ENCODE results near the gene NTSR2. TPM values are rescaled to one million over a fixed set of nuclear protein-coding genes. Genes with fewer than 3 reads are reported as not detected.

NTSR2 gene
- total and polyA plus RNA-seq, 2 of the 8 experiments (the other 6 are each of a cell fraction or from before 2014, with no cell fraction given), result 0.05 TPM; not detected in 1

DNA sequence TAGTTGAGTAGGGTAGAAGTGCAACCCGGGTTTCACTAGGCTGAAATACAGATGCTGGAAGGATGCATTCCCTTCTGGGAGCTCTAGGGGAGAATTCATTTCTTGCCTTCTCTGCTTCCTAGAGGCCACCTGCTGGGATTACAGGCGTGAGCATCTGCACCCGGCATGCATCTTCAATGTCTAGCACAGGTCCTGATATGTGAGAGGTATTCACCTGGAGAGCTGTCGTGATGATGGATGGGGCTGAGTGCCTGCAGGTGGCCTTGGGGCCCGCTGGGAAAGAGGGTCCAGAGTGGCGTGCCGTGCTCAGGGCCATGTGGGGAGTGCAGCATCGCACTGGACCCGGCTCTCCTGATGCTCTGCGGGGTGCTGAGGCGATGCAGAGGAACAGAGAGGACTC lies 6.6 kb upstream of the NTSR2 start:
- Histone ChIP-seq H3K4me2 (ENCODE audit: insufficient read depth in 1 of 2, low read depth in 2 of 2, low read length in 2 of 2) (no peak overlapping the region; a peak in 1 of 4 replicates), H2BK12ac (ENCODE audit: low read depth, low read length) (peak overlapping the region; percentile 39; the same call in 1 of the 2 replicates)
- CTCF ChIA-PET (ENCODE audit: partially characterized antibody), result interaction anchor here (1.0 to 3.4 kb wide), 4 partner anchors 11 to 98 kb away, joined by 3 to 16 read pairs (median 8); no protein-coding TSS in a partner anchor

More for the DNA sequence above, 6.6 kb upstream of the NTSR2 start:
- H2AFZ ChIP-seq (ENCODE audit: low read length), result no peak overlapping the region
- 85% methylated on average over 11 of the region's 11 CpGs; no CpG with 5 or more reads in 1 of the 2 experiments for WGBS, 2 experiments (ENCODE audit: extremely low coverage in 1 of 2, insufficient coverage in 1 of 2, insufficient read length in 1 of 2, insufficient replicate concordance in 2 of 2, low coverage in 1 of 2, low lambda C conversion rate in 2 of 2, missing lambda C conversion rate in 1 of 2)
- H3K4me3 ChIP-seq (ENCODE audit: extremely low read depth in 1 of 4, insufficient read depth in 2 of 4, low read depth in 3 of 4, low read length in 4 of 4), result no peak overlapping the region
- H4K20me1 ChIP-seq (replicated peaks in 1 of 2; ENCODE audit: control insufficient read depth in 1 of 2, insufficient read depth in 2 of 2, low read length in 2 of 2), result no peaks in the 10 kb centered on the region
- H3K79me2 ChIP-seq (ENCODE audit: control insufficient read depth in 1 of 2, insufficient read depth in 2 of 2, low read length in 2 of 2), result no peaks in the 10 kb centered on the region
- no peak overlapping the region for H3K56ac ChIP-seq (replicated peaks; ENCODE audit: insufficient read length, low read depth, low read length)
- H2BK20ac ChIP-seq (ENCODE audit: low read length), result no peak overlapping the region
- no peaks in the 10 kb centered on the region for H3K36me3 ChIP-seq (ENCODE audit: control insufficient read depth in 2 of 4, insufficient read depth in 4 of 4, low read length in 3 of 4)
- H3K79me1 ChIP-seq (ENCODE audit: low read depth, low read length), result no peaks in the 10 kb centered on the region
- TF ChIP-seq TEAD4 (IDR thresholded peaks at IDR 0.05; ENCODE audit: low read depth, low read length) (no peak), YY1 (IDR thresholded peaks at IDR 0.05; ENCODE audit: low read depth, low read length) (no peak), CBX5 (IDR thresholded peaks at IDR 0.05; ENCODE audit: low read depth, low read length) (no peak)
- peaks cover 3 to 14% (median 9%) of the 10 kb centered on the region in 4 experiments; a peak in 6 of 7 replicates for H3K4me1 ChIP-seq (replicated peaks in 1 of 4; ENCODE audit: control insufficient read depth in 3 of 4, insufficient read depth in 4 of 4, low read length in 3 of 4)
- POLR2A ChIA-PET (ENCODE audit: partially characterized antibody), result no interaction called here
- H2AK5ac ChIP-seq (ENCODE audit: low read depth, low read length), result no peak overlapping the region
- H3K4ac ChIP-seq (replicated peaks; ENCODE audit: insufficient read length, low read depth, low read length), result no peak overlapping the region
- FAIRE-seq (no peak), DNase-seq (ENCODE audit: low read depth in 1 of 2, low spot score in 2 of 2) (no peak)
- no peak overlapping the region for H3K27ac ChIP-seq (ENCODE audit: low read depth, low read length)
- H3K9me3 ChIP-seq (ENCODE audit: insufficient read depth in 2 of 2, low read depth in 1 of 2, low read length in 1 of 2), result no peaks in the 10 kb centered on the region
- H2BK5ac ChIP-seq (ENCODE audit: low read depth, low read length), result no peak overlapping the region
- no peak overlapping the region for H2BK120ac ChIP-seq (replicated peaks; ENCODE audit: low read depth, low read length)
- H2BK15ac ChIP-seq (ENCODE audit: low read length), result 0 out of 2 replicates have a peak overlapping the region, but pooled peaks have one; percentile 46
- H3K14ac ChIP-seq (ENCODE audit: insufficient read length), result no peak overlapping the region
- H4K91ac ChIP-seq (replicated peaks; ENCODE audit: insufficient read length, low read length), result no peak overlapping the region
- no peaks in the 10 kb centered on the region; a peak in 1 of 7 replicates for H3K27me3 ChIP-seq (replicated peaks in 1 of 4; ENCODE audit: control insufficient read depth in 3 of 4, extremely low read depth in 1 of 4, insufficient read depth in 3 of 4, low read length in 3 of 4)
- no peak overlapping the region for H4K8ac ChIP-seq (ENCODE audit: extremely low read depth, insufficient read depth, low read length)
- H3K18ac ChIP-seq (ENCODE audit: extremely low read depth, low read length), result no peak overlapping the region
- H3K23me2 ChIP-seq (ENCODE audit: low read depth, low read length), result no peaks in the 10 kb centered on the region
- no peak overlapping the region for H3K9ac ChIP-seq (replicated peaks in 1 of 4; ENCODE audit: extremely low read depth in 1 of 4, low read depth in 3 of 4, low read length in 3 of 4)
- H4K5ac ChIP-seq (ENCODE audit: insufficient read length, low read depth, low read length), result no peak overlapping the region
- H3K23ac ChIP-seq (ENCODE audit: insufficient read length), result no peak overlapping the region
